Measurements from ENCODE around the gene HSPBP1. TPM values are rescaled to one million over a fixed set of nuclear protein-coding genes. Genes with fewer than 3 reads are reported as not detected.

HSPBP1 gene
- total RNA-seq, 1 donor from 2014 or later = 15.0 TPM

DNA sequence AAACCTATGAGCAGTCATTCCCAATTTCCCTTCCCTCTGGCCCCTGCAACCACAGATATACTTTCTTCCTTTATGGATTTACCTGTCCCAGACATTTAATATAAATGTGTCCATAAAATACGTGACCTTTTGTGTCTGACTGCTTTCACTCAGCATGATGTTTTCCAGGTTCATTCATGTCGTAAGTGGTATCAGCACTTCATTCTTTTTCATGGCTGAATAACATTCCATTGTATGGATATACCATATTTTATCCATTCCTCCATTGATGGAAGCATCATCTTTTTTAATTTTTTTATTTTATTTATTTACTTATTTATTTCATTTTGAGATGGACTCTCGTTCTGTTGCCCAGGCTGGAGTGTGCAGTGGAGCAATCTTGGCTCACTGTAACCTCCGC is 13.1 kb downstream of the HSPBP1 start:
- Mint-ChIP-seq H3K36me3 (peaks cover 25% of the 10 kb centered on the region), H3K27me3 (ENCODE audit: insufficient read depth, low read depth) (peaks cover 6% of the 10 kb centered on the region), H3K4me3 (no peak overlapping the region), H3K9me3 (peaks cover 11% of the 10 kb centered on the region), H3K4me1 (no peaks in the 10 kb centered on the region), H3K27ac (no peak overlapping the region)
- no peaks in the 10 kb centered on the region for H3K79me2 ChIP-seq (ENCODE audit: low read depth)
- H3K9me3 ChIP-seq (ENCODE audit: low read depth) = no peaks in the 10 kb centered on the region
- DNase-seq (ENCODE audit: low spot score) = no peak
- no peaks in the 10 kb centered on the region for H3K27me3 ChIP-seq
- TF ChIP-seq EZH2phosphoT487 (IDR thresholded peaks at IDR 0.05) (no peak), EZH2 (IDR thresholded peaks at IDR 0.05) (no peak)
- TF ChIP-seq, protein P1, sequence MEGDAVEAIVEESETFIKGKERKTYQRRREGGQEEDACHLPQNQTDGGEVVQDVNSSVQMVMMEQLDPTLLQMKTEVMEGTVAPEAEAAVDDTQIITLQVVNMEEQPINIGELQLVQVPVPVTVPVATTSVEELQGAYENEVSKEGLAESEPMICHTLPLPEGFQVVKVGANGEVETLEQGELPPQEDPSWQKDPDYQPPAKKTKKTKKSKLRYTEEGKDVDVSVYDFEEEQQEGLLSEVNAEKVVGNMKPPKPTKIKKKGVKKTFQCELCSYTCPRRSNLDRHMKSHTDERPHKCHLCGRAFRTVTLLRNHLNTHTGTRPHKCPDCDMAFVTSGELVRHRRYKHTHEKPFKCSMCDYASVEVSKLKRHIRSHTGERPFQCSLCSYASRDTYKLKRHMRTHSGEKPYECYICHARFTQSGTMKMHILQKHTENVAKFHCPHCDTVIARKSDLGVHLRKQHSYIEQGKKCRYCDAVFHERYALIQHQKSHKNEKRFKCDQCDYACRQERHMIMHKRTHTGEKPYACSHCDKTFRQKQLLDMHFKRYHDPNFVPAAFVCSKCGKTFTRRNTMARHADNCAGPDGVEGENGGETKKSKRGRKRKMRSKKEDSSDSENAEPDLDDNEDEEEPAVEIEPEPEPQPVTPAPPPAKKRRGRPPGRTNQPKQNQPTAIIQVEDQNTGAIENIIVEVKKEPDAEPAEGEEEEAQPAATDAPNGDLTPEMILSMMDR (IDR thresholded peaks at IDR 0.05) = no peak
- H2AFZ ChIP-seq (replicated peaks) = no peak overlapping the region
- no peaks in the 10 kb centered on the region for H3F3A ChIP-seq (ENCODE audit: low read depth)
- H3K4me1 ChIP-seq = no peaks in the 10 kb centered on the region
- H3K27ac ChIP-seq = no peak overlapping the region
- no peaks in the 10 kb centered on the region for H3K36me3 ChIP-seq
- H4K20me1 ChIP-seq (ENCODE audit: low read depth) = no peaks in the 10 kb centered on the region
- no peak overlapping the region for H3K4me3 ChIP-seq
- H3K9ac ChIP-seq = no peak overlapping the region
- no peak overlapping the region for H3K4me2 ChIP-seq

DNA sequence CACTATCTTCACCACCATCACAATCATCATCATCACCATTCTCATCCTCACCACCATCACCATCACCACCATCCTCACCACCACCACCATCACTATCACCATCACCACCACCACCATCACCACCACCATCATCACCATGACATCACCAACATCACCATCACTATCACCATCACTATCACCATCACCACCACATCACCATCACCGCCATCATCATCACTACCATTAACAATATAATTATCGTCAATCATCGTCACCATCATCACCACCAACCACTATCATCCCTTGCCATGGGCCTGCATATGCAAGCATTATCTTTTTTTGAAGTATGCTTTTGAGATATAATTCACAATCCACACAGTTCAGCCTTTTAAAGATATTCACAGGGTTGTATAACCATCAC is 13.5 kb downstream of the HSPBP1 start:
- Mint-ChIP-seq H3K27ac (no peak overlapping the region), H3K9me3 (peaks cover 11% of the 10 kb centered on the region), H3K4me3 (no peak overlapping the region), H3K36me3 (peaks cover 25% of the 10 kb centered on the region), H3K27me3 (ENCODE audit: insufficient read depth, low read depth) (peaks cover 6% of the 10 kb centered on the region), H3K4me1 (no peaks in the 10 kb centered on the region)
- Histone ChIP-seq H3K27ac (no peak overlapping the region), H3K27me3 (no peaks in the 10 kb centered on the region), H3K4me2 (no peak overlapping the region), H3K4me3 (no peak overlapping the region), H3K9me3 (ENCODE audit: low read depth) (no peaks in the 10 kb centered on the region), H3F3A (ENCODE audit: low read depth) (no peaks in the 10 kb centered on the region), H3K36me3 (no peaks in the 10 kb centered on the region), H4K20me1 (ENCODE audit: low read depth) (no peaks in the 10 kb centered on the region), H3K4me1 (no peaks in the 10 kb centered on the region), H2AFZ (replicated peaks) (no peak overlapping the region), H3K79me2 (ENCODE audit: low read depth) (no peaks in the 10 kb centered on the region), H3K9ac (no peak overlapping the region)
- DNase-seq (ENCODE audit: low spot score) = no peak
- TF ChIP-seq EZH2 (IDR thresholded peaks at IDR 0.05) (no peak), EZH2phosphoT487 (IDR thresholded peaks at IDR 0.05) (no peak)
- TF ChIP-seq, protein P1 (IDR thresholded peaks at IDR 0.05) = no peak

DNA sequence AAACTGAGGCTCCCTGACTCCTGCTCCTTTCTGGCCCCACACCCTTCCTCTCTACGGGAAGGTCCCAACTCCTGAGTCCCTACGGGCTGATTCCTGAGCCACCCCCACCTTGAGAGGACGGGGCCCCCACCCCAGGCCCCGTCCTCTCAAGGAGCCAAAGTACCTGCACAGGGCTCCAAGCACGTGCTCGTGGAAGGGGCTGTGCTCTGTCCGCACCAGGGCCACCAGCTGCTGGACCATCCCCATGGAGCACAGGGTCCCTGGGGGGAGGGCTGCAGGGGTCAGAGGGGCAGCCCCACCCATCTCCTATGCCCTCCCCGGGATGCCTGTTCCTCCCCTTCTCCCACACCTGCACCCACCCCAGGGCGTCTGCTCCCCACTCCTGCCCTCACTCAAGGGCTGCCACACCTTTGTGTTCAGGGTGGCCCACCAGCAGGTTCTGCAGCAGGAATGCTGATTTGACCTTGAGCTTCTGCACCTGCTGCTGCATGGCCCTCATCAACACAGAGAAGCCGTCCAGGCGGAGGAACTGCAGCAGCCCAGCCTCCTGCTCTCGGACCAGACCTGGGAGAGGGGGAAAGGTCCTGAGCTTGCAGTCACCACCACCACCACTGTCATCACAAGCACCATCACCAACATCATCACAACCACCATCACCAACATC is 14.1 kb downstream of the HSPBP1 start:
- Mint-ChIP-seq H3K27ac (no peak overlapping the region), H3K4me3 (no peak overlapping the region), H3K4me1 (peaks cover 1% of the 10 kb centered on the region), H3K36me3 (peaks cover 22% of the 10 kb centered on the region), H3K27me3 (ENCODE audit: insufficient read depth, low read depth) (peaks cover 6% of the 10 kb centered on the region), H3K9me3 (peaks cover 11% of the 10 kb centered on the region)
- TF ChIP-seq, protein P1 (IDR thresholded peaks at IDR 0.05) = no peak
- no peak for TF ChIP-seq EZH2 (IDR thresholded peaks at IDR 0.05)
- no peak for TF ChIP-seq EZH2phosphoT487 (IDR thresholded peaks at IDR 0.05)
- Histone ChIP-seq H3K79me2 (ENCODE audit: low read depth) (no peaks in the 10 kb centered on the region), H3K4me3 (no peak overlapping the region), H3K27ac (no peak overlapping the region), H3K9ac (no peak overlapping the region), H3K36me3 (no peaks in the 10 kb centered on the region), H2AFZ (replicated peaks) (no peak overlapping the region), H3K9me3 (ENCODE audit: low read depth) (no peaks in the 10 kb centered on the region), H4K20me1 (ENCODE audit: low read depth) (no peaks in the 10 kb centered on the region), H3K4me1 (no peaks in the 10 kb centered on the region), H3K4me2 (no peak overlapping the region), H3K27me3 (no peaks in the 10 kb centered on the region), H3F3A (ENCODE audit: low read depth) (peaks cover under 1% of the 10 kb centered on the region)
- DNase-seq (ENCODE audit: low spot score) = no peak

All from neural progenitor cell (in vitro differentiated cells).